GM21381 (cell line): Measurements from ENCODE around the gene MUC22.

Experiments used
- ATAC-seq: cut with Tn5 transposase; IDR thresholded peaks from one replicate; pipeline ENCODE4 v1.9.1; 2021; ENCODE audit warnings: mild to moderate bottlenecking, moderate library complexity; ENCODE audit not compliant: unreplicated experiment

Gene MUC22

DNA sequence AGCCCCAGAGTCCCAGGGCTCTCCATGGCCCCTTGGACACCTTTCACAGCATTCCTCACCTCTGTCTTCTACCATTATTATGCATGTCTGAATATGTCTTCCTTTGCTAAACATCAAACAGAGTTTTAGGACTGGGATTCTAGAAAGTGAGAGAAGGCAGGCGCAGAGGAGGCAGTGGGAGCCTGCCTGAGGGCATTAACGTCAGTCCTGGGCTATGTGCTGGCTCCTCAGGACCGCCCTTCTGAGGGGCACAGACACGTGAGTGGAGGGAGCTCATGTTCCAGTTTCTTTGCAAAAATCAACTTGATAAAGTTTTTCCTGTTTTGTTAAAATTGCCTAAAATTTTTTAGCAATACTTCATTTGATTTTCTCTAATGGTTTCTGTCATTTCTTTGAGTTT is 64.1 kb downstream of the MUC22 start:
- ATAC-seq = no peak

DNA sequence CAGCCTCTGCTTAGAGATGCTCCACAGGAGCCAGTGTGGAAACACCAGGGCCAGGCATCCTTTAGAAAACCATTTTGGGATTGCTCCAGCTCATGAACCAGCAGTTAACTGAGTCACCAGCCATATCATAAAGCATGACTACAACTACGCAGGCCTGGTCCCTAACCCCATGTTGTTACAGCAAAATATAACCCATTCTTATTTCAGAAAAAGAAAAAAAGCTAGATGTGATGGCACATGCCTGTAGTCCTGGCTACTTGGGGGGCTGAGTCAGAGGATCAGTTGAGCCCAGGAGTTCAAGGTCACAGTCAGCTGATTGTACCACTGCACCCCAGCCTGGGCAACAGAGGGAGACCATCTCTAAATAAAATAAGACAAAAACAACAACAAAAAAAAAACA is 65.3 kb downstream of the MUC22 start:
- no peak for ATAC-seq

DNA sequence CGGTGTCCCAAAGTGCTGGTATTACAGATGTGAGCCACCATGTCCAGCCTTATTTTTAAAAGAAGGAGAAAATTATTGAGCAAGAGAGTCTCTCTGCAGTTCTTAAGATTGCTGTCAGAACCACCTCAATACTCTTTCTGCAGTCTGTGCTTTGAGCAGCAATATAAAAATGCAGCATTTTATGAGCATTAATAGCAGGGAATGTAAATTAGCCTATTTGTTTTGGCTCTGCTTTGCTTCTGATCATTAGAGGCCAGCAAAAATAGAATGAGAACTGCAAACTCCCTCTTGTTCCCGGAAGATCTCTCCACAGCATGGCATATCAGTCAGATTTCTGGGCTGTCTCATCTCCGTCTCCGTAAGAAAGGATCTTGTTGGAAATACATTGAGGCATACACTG is 66.3 kb downstream of the MUC22 start:
- no peak for ATAC-seq

DNA sequence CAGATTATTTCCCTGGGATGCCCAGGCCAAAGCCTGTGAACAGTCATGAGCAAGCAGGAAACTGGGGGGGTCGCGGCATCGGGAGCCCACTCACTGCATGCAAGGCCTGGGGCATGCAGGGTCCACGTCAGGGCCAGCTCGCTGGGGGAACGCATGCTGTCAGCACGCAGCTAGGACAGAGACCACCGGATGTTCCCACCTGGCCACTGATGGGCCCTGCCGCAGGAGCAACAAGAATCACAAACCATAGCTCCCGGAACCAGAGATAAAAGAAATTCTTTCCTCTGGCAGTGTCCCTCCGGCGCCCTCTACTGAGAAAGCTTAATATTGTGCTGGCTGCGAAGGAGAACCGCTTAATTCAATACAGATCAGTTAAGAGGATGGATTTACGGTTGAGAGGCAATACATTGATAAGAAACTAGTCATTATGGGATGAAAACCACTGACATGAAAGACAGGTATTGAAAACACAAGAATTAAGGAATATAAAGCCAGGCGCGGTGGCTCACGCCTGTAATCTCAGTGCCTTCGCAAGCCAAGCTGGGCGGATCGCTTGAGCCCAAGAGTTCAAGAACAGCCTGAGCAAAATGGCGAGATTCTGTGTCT is 69.5 kb downstream of the MUC22 start:
- ATAC-seq = no peak

DNA sequence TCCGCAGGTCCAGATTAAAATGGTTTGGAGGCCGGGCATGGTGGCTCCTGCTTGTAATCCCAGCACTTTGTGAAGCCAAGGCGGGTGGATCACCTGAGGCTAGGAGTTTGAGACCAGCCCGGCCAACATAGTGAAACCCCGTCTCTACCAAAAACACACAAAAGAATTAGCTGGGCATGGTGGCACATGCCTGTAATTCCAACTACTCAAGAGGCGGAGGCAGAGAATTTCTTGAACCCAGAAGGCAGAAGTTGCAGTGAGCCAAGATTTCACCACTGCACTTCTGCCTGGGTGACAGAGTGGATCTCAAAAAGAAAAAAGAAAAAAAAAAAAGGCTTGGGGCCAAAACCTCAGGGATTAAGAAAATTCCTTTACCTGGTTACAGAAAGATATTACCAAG is 71.6 kb downstream of the MUC22 start:
- no peak for ATAC-seq

DNA sequence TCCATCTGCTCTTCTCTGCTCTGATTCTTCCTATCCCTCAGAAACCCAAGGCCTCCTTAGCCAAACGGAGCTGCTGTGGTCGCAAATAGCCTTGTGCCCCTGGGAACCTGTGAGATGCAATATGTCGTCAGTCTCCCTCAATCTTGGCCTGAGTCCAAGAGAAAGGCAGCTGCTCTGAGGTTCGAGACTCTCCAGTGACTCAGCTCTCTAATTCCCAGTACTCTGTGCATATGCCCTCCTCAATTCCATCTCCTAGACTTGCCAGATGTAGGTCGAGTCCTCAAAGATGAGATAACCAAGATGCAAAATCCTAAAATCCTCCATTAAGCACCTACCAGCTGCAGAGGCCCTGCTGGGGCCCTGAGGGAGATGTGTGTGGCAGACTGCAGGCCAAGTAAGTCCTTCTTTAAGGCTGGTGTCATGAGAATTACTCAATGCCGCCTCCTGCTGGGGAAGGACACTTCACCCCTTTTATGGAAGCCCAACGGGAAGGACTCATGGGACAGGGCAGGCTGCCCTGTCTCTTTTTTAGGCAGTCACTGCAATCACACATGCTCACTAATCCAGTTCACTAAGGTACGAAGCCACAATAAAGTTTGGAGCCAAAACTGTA is 73.6 kb downstream of the MUC22 start:
- no peak for ATAC-seq
